A549 (cell line): ENCODE results near the gene LRRC7.

Experiments
- CTCF ChIP-seq: fragments of >200 bp; sonication (Bioruptor Twin); formaldehyde crosslinking; IDR thresholded peaks from 3 replicates; pipeline ENCODE4 v1.5.1; 2016
- POLR2A ChIP-seq: IDR thresholded peaks from 2 replicates; pipeline ENCODE4 v1.6.1; 2012; ENCODE audit warnings: mild to moderate bottlenecking, low read length

- TF ChIP-seq CTCF: no peak
- TF ChIP-seq POLR2A: no peak
Observed at GRCh38 chr1:70169018-70169839, 601.5 kb downstream of the LRRC7 start.
